K562 (cell line): ENCODE results near the gene PRKACA. TPM values are rescaled to one million over a fixed set of nuclear protein-coding genes. Genes with fewer than 3 reads are reported as not detected.

ENCODE experiments used
- ARID1B ChIP-seq: fragments of 450-650 bp; IDR thresholded peaks from 2 replicates; pipeline ENCODE4 v1.6.1; 2016; ENCODE audit warnings: antibody characterized with exemption, mild to moderate bottlenecking, inconsistent platforms
- ARNT ChIP-seq, 2 experiments: fragments of 450-650 bp; IDR thresholded peaks; 2 replicates each; pipeline ENCODE4 v1.6.1; 2016; ENCODE audit warnings: mild to moderate bottlenecking in 1 of 2
- ATF1 ChIP-seq, 2 experiments: fragments of 450-650 bp in 1 of 2; IDR thresholded peaks; 2 replicates each; pipeline ENCODE4 v1.6.1; 2016; ENCODE audit warnings: missing compliant biosample characterization in 1 of 2, missing genetic modification characterization in 1 of 2
- ATF7 ChIP-seq: fragments of 450-650 bp; IDR thresholded peaks from 2 replicates; pipeline ENCODE4 v1.7.1; 2014; ENCODE audit warnings: mild to moderate bottlenecking, moderate library complexity
- CC2D1A ChIP-seq: fragments of 450-650 bp; IDR thresholded peaks from 2 replicates; pipeline ENCODE4 v1.6.1; 2017; ENCODE audit warnings: mild to moderate bottlenecking
- ETS2 ChIP-seq: IDR thresholded peaks from 2 replicates; pipeline ENCODE4 v1.6.1; 2016; ENCODE audit warnings: borderline replicate concordance, missing genetic modification characterization, mild to moderate bottlenecking, moderate library complexity, missing compliant biosample characterization; ENCODE audit not compliant: poor library complexity, severe bottlenecking
- HDAC2 ChIP-seq: fragments of 450-650 bp; IDR thresholded peaks from 2 replicates; pipeline ENCODE4 v1.6.1; 2016; ENCODE audit warnings: mild to moderate bottlenecking
- IFI16 ChIP-seq: fragments of 250-450 bp; sonication (Bioruptor Pico); IDR thresholded peaks from 2 replicates; pipeline ENCODE4 v2.1.2; 2022; ENCODE audit warnings: mild to moderate bottlenecking, inconsistent platforms
- L3MBTL2 ChIP-seq: fragments of 450-650 bp; IDR thresholded peaks from 2 replicates; pipeline ENCODE4 v1.6.1; 2016; ENCODE audit warnings: mild to moderate bottlenecking, moderate library complexity
- MXI1 ChIP-seq: IDR thresholded peaks from 2 replicates; pipeline ENCODE4 v1.6.1; 2011; ENCODE audit warnings: low read depth, mild to moderate bottlenecking, improper control_type of control experiment, low read length
- POLR3G ChIP-seq: IDR thresholded peaks from 2 replicates; pipeline ENCODE4 v1.6.1; 2011; ENCODE audit not compliant: insufficient read length, insufficient replicate concordance; ENCODE audit errors: extremely low read depth
- RAD51 ChIP-seq: fragments of 450-650 bp; IDR thresholded peaks from 2 replicates; pipeline ENCODE4 v1.7.1; 2016; ENCODE audit warnings: low read depth, mild to moderate bottlenecking, borderline replicate concordance
- SPI1 ChIP-seq: IDR thresholded peaks from 2 replicates; pipeline ENCODE4 v1.6.1; 2011; ENCODE audit warnings: low read depth, low read length, control low read depth, borderline replicate concordance
- STAT5B ChIP-seq: fragments of 250-450 bp; sonication (Bioruptor Pico); IDR thresholded peaks from 2 replicates; pipeline ENCODE4 v1.8.0; 2021; ENCODE audit warnings: mild to moderate bottlenecking, inconsistent platforms
- THRAP3 ChIP-seq: fragments of 450-650 bp; IDR thresholded peaks from 2 replicates; pipeline ENCODE4 v1.6.1; 2016; ENCODE audit warnings: mild to moderate bottlenecking, inconsistent platforms, borderline replicate concordance
- ZBTB1 ChIP-seq: sonication (generic); formaldehyde crosslinking; IDR thresholded peaks from 2 replicates; pipeline ENCODE4 v1.8.1; 2023; ENCODE audit warnings: missing genetic modification reagents, low read depth, mild to moderate bottlenecking, borderline replicate concordance
- ZFP30 ChIP-seq: fragments of 250-450 bp; sonication (Bioruptor Pico); IDR thresholded peaks from 2 replicates; pipeline ENCODE4 v1.8.0; 2022; ENCODE audit warnings: moderate library complexity, mild to moderate bottlenecking, inconsistent platforms, borderline replicate concordance
- ZNF584 ChIP-seq: fragments of 200-800 bp; sonication (Bioruptor generic); IDR thresholded peaks from 2 replicates; pipeline ENCODE4 v1.6.1; 2016; ENCODE audit warnings: low read depth, mild to moderate bottlenecking, missing genetic modification characterization, missing compliant biosample characterization
- polyA plus RNA-seq, 8 experiments: library from polyadenylated mRNA; depleted of rRNA in 4 of 8; stranded (reverse) in 5 of 8; unstranded in 3 of 8; fragments of >200 nt; fragmentation: Nextera tagmentation in 2 of 8; fragmentation: Illumina TruSeq in 1 of 8; extraction: Ambion mirVana in 2 of 8; extraction: Trizol in 1 of 8; gene quantifications; 2 replicates each; pipeline versions ENCODE4 v1.2.1 to v1.2.3, GENCODE V29; 2011 to 2014; ENCODE audit warnings: inconsistent platforms in 1 of 8, missing spikeins in 1 of 8
- total RNA-seq, 7 experiments: library from RNA; depleted of rRNA in 6 of 7; stranded (reverse); fragments of >200 nt in 6 of 7; fragmentation: Illumina TruSeq in 2 of 7; extraction: Trizol in 2 of 7; gene quantifications; 2 replicates each; pipeline versions ENCODE4 v1.2.1 to v1.2.3, GENCODE V29; 2011 to 2021; ENCODE audit warnings: low replicate concordance in 1 of 7
- TF ChIP-seq, protein P1 (sequence below), 2 experiments: fragments of 450-650 bp; IDR thresholded peaks; 2 replicates each; pipeline ENCODE4 v1.6.1; 2016
- TF ChIP-seq, protein P2 (sequence below): fragments of 450-650 bp; IDR thresholded peaks from 2 replicates; pipeline ENCODE4 v1.6.1; 2014; ENCODE audit warnings: low read depth, mild to moderate bottlenecking, moderate library complexity, borderline replicate concordance
- TF ChIP-seq, protein P3 (sequence below): fragments of 250-450 bp; sonication (Bioruptor Pico); IDR thresholded peaks from 2 replicates; pipeline ENCODE4 v1.5.1; 2021; ENCODE audit warnings: mild to moderate bottlenecking
- TF ChIP-seq, protein P4 (sequence below): fragments of 200-800 bp; sonication (Bioruptor generic); IDR thresholded peaks from 2 replicates; pipeline ENCODE4 v1.6.1; 2017; ENCODE audit warnings: missing genetic modification characterization, missing compliant biosample characterization

The PRKACA gene
- total and polyA plus RNA-seq, 9 of the 15 experiments (the other 6 are each of a cell fraction or from before 2014, with no cell fraction given) = 1.2 to 63.1 (median 13.0) TPM

DNA sequence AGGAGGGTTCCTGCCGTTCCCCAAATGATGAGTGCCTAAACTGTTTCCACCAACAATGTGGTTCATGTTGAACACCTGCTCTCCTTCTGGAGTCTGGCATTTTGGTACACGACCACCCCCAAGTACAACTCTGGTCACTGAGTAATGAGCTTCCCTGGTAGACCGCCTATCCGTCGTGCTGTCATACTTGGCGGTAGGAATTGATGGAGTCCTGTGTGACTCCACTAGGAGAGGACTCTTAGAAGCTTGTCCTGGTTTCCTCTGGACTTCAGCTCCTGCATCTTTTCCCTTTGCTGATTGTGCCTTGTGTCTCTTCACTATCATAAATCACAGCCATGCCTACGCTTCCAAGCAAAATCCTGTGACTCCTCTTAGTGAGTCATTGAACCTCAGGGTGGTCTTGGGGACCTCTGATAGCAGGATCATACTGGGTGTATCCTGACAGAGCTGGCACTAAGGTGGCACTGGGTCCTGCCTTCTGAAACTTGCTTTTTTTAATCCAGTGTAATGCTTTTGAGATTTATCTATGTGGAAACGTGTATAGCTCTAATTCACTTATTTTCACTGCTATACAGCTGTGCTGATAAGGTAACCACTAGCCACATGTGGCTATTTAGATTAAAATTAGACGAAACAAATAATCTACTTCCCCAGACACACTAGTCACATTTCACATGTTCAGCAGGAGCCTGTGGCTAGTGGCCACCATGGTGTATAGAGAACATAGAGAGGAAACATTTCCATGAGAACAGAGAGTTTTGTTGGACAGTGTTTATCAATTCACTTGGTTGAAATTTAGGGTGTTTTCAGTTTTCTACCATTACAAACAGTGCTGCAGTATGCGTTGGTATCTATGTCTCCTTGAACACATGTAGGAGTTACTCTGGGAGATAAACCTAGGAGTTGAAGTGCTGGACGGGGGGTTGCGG, 25.0 kb upstream of the PRKACA start (continued):
- TF ChIP-seq, protein P1, sequence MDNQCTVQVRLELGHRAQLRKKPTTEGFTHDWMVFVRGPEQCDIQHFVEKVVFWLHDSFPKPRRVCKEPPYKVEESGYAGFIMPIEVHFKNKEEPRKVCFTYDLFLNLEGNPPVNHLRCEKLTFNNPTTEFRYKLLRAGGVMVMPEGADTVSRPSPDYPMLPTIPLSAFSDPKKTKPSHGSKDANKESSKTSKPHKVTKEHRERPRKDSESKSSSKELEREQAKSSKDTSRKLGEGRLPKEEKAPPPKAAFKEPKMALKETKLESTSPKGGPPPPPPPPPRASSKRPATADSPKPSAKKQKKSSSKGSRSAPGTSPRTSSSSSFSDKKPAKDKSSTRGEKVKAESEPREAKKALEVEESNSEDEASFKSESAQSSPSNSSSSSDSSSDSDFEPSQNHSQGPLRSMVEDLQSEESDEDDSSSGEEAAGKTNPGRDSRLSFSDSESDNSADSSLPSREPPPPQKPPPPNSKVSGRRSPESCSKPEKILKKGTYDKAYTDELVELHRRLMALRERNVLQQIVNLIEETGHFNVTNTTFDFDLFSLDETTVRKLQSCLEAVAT (IDR thresholded peaks at IDR 0.05) = peak in 1 of 2 experiments; percentile 72; a peak in 2 of 4 replicates
- TF ChIP-seq POLR3G (no peak), ZBTB1 (CRISPR knock-in tag) (no peak), MXI1 (peak; percentile 67; the same call in 1 of the 2 replicates), ARNT (IDR thresholded peaks at IDR 0.05) (peak; percentile 59 to 62; a peak in 2 of 4 replicates), THRAP3 (no peak), ATF7 (no peak), IFI16 (CRISPR knock-in tag) (no peak), ZNF584 (CRISPR knock-in tag) (peak; percentile 91), RAD51 (no peak), STAT5B (CRISPR knock-in tag) (no peak), ATF1 (CRISPR knock-in tag; IDR thresholded peaks at IDR 0.05) (no peak), ATF1 (tag; IDR thresholded peaks at IDR 0.05) (peak; percentile 61), ARID1B (peak; percentile 95), ZFP30 (CRISPR knock-in tag) (no peak), ETS2 (tag) (no peak), HDAC2 (peak; percentile 100), SPI1 (no peak), CC2D1A (peak; percentile 55; the same call in 1 of the 2 replicates), L3MBTL2 (peak; percentile 42; the same call in 1 of the 2 replicates)
- TF ChIP-seq, protein P2, sequence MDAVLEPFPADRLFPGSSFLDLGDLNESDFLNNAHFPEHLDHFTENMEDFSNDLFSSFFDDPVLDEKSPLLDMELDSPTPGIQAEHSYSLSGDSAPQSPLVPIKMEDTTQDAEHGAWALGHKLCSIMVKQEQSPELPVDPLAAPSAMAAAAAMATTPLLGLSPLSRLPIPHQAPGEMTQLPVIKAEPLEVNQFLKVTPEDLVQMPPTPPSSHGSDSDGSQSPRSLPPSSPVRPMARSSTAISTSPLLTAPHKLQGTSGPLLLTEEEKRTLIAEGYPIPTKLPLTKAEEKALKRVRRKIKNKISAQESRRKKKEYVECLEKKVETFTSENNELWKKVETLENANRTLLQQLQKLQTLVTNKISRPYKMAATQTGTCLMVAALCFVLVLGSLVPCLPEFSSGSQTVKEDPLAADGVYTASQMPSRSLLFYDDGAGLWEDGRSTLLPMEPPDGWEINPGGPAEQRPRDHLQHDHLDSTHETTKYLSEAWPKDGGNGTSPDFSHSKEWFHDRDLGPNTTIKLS = no peak
- TF ChIP-seq, protein P3, sequence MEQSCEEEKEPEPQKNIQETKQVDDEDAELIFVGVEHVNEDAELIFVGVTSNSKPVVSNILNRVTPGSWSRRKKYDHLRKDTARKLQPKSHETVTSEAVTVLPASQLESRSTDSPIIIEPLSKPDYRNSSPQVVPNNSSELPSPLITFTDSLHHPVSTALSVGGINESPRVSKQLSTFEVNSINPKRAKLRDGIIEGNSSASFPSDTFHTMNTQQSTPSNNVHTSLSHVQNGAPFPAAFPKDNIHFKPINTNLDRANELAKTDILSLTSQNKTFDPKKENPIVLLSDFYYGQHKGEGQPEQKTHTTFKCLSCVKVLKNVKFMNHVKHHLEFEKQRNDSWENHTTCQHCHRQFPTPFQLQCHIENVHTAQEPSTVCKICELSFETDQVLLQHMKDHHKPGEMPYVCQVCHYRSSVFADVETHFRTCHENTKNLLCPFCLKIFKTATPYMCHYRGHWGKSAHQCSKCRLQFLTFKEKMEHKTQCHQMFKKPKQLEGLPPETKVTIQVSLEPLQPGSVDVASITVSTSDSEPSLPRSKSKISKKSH (CRISPR knock-in tag) = no peak
- TF ChIP-seq, protein P4, sequence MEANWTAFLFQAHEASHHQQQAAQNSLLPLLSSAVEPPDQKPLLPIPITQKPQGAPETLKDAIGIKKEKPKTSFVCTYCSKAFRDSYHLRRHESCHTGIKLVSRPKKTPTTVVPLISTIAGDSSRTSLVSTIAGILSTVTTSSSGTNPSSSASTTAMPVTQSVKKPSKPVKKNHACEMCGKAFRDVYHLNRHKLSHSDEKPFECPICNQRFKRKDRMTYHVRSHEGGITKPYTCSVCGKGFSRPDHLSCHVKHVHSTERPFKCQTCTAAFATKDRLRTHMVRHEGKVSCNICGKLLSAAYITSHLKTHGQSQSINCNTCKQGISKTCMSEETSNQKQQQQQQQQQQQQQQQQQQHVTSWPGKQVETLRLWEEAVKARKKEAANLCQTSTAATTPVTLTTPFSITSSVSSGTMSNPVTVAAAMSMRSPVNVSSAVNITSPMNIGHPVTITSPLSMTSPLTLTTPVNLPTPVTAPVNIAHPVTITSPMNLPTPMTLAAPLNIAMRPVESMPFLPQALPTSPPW (CRISPR knock-in tag) = peak; percentile 57
